ENCODE results near the gene OBP2A. TPM values are rescaled to one million over a fixed set of nuclear protein-coding genes. Genes with fewer than 3 reads are reported as not detected.
"Not testable (repeated sequence)": the region's sequence is repeated elsewhere in the genome, so short reads cannot be mapped to it uniquely, and the experiment has no call there.

OBP2A gene
- total RNA-seq, 1 experiment from 2014 or later: not detected

DNA sequence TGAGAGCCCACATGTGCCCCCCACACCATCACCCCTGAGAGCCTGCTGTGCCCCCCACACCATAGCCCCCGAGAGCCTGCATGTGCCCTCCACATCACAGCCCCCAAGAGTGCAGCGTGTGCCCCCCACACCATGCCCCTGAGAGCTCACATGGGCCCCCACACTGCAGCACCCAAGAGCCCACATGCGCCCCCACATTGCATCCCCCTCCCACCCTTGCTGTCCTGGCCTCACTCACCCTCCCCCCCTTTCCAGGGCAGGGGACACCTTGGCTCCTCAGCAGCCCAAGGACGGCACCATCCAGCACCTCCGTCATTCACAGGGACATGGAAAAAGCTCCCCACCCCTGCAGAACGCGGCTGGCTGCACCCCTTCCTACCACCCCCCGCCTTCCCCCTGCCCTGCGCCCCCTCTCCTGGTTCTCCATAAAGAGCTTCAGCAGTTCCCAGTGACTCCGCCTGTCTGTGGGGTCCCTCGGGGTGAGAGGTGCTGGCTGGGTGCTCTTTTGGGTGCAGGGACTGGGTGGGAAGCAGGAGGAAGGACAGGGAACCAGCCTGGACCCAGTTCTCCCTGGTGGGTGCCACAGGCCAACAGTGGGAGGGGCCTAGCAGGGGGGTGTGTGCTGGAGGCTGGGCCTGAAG lies 19.7 kb upstream of the OBP2A start:
- no peak for DNase-seq (ENCODE audit: low spot score)

DNA sequence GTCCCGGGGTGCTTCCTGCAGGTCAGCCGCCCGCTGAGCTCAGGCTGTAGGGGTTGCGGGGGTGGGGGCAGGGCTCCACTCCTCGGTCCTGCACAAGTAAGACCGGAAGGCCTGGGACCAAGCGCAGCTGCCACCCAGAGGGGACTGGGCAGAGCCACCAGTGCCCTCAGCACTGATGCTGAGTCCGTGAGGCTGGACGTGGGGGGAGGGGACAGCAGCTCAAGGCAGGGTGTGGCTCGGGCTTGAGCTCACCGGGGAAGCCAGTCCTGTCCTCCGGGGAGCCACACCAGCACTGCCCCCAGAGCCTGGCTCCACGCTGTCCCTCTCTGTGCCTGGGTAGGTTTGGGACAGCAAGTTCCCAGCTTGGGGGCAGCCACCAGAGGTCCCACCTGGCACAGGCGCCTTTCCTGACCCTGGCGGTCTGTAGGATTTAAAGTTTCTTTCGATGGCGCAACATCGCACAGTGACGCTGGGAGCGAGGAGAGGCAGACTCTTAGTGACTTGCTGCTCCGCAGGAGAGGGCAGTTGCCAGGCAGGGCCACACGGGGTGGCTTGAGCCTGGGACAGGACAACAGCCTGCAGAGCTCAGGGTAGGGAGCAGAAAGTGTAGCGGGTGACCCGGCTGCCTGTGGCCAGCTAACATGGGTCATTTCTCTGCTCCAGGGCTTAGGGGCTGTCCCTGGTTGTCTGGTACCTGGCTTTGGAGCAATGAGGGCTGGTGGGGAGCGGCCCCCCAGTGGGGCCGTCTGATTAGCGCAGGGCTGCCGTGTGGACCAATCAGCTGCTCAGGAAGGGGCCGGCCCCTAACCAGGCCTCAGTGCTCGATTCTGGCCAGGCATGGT lies 19.0 kb upstream of the OBP2A start:
- no peak for DNase-seq (ENCODE audit: low spot score)

DNA sequence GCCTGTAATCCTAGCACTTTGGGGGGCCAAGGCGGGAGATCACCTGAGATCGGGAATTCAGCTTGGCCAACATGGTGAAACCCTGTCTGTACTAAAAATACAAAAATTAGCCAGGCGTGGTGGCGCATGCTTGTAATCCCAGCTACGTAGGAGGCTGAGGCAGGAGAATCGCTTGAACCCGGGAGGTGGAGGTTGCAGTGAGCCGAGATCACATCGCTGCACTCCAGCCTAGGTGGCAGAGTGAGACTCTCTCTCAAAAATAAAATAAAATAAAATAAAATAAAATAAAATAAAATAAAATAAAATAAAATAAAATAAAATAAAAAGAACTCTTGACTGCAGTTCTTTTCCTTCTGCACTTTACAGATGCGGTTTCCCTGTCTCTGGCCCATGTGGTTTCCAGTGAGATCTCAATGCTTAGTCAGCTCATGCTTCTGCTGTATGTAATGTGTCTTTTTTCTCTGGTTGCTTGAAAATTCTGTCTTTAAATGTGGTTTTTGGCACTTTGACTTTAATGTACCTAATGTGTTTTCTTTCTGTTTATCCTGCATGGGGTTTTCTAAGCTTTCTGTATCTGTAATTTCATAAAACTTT lies 17.0 kb upstream of the OBP2A start:
- not testable (repeated sequence) for DNase-seq (ENCODE audit: low spot score)

DNA sequence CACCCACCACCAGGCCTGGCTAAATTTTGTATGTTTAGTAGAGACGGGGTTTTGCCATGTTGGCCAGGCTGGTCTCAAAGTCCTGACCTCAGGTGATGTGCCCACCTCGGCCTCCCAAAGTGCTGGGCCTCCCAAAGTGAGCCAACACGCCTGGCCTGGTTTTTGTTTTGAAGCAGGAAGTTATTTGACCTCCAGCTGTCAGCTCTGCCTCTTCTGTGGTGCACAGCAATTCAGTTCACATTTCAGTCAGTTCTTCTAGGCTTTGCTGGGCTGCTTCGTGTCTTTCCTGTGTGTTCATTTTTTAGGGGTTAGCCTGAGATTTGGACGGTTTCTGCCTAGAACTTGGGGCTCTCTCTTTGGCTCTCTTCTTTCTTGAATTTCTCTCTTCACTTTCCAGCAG lies 15.8 kb upstream of the OBP2A start:
- no peak for DNase-seq (ENCODE audit: low spot score)

DNA sequence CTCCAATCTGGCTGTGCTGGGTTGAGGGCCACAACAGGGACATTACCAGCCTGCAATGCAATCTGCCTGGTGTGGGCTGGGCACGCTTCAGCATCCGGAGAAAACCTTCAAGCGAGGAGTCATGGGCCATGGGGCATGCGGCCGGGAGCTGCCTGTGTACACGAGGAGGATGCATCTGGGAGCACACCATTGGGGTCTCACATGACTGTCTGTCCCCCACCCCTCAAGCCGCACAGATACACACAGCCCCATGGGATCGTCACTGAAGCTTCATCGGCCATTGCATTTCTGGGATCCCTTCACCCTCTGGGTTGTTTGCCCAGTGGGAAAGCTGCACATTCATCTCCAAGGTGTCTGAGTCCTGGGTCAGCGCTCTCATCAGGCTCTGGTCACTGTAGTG lies 14.8 kb upstream of the OBP2A start:
- DNase-seq (ENCODE audit: low spot score): no peak

DNA sequence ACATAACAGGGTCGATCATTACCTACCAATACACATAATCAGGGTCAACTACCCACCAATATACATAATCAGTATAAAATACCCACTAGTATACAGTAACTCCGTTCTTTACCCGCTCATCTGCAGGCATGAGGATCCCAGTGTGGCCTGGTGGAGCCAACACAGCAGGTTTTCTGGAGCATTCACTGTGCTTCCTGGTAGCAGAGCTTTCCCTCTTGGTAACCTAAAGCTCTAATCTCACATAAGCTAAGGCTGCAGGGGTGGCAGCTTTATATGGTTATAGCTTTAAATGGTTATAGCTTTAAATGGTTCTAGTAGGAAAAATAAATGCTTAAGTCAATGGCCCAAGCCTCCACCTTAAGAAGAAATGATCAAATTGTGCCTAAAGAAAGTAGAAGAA lies 12.8 kb upstream of the OBP2A start:
- no peak for DNase-seq (ENCODE audit: low spot score)

DNA sequence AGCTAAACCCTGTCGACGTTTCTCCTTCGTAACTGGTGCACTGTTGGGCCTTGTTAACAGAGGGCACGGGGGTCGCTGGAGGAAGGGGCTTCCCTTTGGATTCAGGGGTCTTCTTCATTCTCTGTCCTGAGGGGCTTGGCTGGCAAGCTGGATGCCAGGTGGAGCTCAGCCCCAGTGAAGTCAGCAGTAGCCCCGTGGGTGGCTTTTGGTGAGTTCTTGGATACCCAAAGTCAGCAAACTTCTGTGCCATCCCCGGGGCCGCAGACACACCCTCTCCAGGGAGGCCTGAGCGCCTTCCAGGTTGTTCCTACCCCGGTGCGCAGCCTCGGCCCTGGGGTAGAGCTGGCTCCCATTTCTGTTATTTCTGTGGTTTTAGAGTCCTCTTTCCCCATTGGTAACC lies 12.3 kb upstream of the OBP2A start:
- no peak for DNase-seq (ENCODE audit: low spot score)

DNA sequence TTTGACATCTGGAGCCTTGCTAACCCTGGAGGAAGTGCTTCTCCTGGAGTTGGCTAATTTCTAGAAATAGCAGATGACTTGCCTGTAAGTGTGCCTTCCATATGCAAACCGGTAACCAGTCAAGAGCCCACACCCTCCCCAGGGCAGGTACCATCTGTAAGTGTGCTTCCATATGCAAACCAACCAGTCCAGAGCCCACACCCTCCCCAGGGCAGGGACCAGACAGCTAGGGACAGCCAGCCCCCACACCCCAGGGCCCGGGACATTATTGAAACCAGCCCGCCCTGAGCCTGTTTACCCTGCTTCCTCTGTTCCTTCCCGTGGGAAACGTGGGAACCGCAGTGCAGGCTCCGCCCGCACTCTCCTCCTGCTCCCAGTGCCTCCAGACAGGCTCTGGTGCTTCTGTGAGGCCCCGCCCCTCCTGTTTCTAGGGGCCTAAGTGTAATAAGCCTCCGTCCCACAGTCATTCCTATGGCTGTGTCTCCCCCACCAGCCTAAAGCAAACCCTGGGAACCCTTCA lies 11.7 kb upstream of the OBP2A start:
- DNase-seq (ENCODE audit: low spot score): not testable (repeated sequence)

DNA sequence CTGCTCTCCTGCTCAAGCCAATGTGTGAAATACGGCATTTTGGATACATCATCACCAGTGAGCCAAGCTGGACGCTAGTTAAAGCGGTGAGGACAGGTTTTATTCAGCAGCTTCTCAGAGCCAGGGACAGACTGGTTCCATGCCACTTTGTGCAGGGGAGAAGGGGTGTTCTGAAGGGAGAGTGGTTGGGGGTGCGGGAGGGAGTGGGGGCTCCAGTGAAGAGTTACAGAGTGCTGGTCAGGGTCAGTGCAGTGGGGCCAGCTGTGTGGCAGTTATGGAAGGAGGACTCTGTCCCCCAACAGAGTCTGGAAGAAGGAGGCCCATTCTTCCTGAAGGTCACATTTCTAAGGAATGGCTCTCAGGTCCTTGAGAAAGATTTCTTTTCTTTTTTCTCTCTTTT lies 11.1 kb upstream of the OBP2A start:
- not testable (repeated sequence) for DNase-seq (ENCODE audit: low spot score)

DNA sequence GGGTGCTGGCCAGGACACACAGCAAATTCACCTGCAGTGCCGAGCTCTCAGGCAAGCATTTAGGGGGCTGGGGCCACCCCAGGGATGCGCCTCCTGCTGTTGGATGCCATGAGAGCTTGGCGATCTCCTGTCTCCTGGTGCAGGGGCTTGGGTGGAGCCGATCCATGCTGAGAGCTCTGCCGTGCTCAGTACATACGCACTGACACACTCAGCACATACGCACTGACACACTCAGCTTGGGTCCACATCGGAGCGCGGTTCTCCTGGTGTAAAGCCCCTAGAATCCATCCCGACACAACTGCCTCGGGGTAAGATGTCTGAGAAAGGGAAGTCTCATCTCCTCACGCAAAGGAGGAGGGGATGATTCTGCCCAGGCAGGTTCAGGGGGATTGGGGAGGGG lies 10.3 kb upstream of the OBP2A start:
- not testable (repeated sequence) for DNase-seq (ENCODE audit: low spot score)

DNA sequence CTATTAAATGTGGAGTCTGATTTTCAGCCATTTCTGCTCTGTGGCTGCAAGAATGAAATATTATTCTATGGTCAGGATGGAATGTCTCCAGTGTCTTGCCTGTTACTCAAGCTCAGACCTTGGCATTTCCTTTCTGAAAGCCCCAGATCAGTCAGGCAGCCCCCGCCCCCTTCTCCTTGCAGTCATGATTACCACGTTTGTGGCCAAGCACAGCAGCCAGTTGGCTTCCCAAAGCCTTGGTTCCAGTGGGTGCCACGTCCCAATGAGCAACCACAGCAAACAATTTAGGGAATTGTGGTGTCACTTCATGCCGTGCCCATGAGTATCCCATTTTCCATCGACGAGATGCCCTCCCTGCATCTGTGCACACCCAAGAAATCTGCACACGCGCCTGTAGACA lies 9.7 kb upstream of the OBP2A start:
- DNase-seq (ENCODE audit: low spot score): no peak

DNA sequence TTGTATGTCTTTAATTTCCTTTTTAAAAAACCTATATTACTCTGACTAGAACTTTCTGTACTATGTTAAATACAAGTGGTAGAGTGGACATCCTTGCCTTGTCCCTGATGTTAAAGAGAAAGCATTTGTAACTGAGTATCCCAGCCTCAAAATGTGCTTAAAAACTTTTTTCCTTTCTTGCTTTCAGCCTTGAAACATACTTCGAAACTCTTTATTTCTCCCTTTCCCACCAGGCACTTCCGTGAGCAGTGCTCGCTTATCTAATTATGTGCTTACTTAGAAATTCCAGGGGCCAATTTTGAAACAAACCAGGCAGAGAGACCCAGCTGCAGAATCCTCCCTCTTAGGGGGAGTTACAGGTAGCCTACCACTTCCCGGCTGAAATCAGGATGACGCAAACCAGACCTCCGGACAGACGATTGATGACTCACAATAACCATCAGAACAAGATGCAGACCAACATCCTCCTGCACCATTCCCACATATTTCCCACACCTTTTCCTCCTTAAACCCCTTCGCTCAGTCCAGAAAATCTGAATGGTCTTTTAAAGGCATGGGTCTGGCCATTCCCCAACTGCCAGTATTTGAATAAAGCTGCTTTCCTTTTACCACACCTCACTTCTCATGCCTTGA lies 2.5 kb upstream of the OBP2A start:
- DNase-seq (ENCODE audit: low spot score): not testable (repeated sequence)

DNA sequence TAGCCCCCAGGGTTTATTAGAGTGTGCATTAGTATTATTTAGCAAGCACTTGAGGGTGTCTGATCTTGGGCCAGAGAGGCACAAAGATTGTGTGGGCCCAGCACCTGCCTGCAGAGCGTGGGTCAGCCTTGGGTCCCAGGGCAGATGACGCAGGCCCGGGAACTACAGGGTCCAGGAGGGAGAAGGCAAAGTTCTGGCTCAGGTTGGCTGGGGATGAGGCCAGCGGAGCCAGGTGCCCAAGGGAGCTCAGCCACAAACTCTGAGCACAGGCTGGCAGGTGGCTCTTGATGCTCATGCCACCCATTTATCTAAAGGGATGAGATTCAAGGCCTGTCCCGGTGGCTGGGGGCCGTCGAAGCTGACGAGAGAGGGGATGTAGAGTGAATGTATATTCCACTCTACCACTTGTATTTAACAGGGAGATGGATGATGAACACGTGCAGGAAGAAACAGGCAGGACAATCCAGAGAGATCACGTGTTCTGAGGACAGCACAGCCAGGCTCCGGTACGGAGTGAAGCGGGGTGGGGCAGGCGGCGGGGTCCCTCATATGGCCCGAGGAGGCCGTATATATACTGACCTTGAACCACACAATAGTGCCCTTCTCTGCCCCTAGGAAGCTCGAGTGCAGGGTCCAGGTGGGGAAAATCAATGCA lies 818 bp upstream of the OBP2A start:
- DNase-seq (ENCODE audit: low spot score): no peak

DNA sequence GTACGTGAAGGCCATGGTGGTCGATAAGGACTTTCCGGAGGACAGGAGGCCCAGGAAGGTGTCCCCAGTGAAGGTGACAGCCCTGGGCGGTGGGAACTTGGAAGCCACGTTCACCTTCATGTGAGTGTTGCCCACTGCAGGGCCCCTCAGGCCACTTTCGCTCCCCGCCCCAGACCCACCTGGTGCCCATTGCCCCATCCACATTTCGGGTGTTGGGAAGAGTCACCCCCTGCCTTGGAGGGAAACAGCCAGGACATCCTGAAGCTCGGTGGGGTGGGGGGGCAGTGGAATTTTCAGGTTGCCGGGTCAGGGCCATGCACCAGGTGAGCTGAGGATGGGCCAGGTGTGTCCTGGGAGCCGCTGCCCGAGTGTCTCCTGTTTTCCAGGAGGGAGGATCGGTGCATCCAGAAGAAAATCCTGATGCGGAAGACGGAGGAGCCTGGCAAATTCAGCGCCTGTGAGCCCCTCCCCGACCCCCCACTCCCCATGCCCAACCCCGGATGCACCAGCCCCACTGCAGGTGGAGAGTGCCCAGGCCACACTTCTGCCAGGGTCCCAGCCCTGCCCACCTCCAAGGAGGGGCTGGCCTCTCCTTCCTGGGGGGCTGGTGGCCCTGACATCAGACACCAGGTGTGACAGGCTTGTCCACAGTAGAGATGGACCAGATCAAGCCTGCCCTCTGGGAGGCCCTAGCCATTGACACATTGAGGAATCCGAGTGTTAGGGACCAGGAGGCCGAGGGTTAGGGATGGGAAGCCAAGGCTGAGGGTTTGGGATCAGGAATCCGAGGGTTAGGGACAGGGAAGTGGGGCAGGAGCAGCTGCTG lies 1.1 kb downstream of the OBP2A start:
- not testable (repeated sequence) for DNase-seq (ENCODE audit: low spot score)

DNA sequence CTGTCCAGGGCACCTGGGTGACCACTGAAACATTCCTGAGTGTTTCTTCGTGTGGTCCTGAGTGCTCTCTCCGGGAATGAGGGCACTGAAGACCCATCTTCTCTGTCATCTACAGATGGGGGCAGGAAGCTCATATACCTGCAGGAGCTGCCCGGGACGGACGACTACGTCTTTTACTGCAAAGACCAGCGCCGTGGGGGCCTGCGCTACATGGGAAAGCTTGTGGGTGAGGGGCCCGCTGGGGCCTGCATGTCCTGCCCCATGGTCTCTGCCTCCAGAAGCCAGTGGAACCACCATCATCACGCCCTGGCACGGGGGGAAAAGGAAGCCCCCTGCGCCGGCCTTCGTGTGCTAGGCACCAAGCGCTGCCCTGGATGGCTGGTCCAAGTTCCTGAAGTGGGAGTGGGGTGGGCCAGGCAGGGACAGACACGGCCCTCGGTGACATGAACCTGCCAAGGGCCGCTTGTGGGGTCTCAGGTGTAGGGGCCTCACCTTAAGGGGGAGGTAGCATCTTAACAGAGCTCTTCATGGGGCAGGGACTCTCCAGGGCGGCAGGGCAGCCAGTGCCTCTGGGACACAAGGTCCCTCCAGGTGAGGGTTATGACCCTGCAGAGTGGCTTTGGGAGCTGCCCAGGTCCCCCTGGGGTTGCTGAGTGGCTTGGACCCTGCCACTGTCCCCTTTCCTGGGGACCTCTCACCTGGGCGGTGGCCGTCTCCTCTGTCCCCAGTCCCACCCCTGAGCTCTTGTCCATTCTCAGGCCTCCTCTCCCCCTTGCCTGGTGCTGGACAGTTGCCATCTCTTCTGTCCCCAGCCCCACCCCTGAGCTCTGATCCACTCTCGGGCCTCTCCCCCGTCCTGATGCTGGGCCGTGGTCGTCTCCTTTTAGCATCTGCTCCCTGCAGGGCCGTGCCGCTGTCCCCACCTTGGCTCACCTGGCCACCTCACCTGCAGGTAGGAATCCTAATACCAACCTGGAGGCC lies 2.1 kb downstream of the OBP2A start:
- no peak for DNase-seq (ENCODE audit: low spot score)

DNA sequence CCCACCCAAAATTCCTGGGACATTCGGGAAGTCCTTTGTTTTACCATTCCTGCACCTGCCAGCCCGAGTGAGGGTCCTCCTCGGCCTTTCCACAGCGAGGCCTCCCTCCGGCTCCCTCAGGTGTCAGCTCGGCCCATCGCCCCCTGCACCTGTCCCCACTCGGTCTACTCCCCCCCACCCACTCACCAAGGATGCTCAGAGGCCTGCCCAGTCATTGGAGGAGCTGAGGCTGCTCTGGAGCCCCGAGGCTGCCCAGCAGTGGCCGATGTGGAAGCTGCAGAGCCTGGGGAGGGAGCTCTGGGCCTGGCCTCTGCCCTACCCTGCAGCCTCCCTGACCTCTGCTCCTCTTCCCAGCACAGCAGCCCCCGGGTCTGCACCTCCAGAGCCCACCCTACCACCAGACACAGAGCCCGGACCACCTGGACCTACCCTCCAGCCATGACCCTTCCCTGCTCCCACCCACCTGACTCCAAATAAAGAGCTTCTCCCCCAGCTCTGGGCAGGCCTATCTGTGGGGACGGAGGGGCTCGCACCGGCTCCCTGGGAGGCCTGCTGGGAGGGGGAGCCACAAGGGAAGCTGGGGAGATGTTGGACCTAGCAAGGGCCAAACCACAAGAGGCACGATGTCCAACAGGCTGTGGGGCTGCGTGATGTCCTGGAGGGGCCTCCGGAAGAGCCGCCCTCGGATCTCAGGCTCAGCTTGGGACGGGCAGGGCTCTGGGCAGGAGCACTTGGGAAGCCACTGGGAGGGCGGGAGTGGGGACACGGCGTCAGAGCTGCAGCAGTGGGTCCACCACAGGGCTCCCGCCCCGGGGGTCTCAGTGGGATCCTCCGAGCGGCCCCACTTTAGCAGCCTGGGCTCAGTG lies 3.8 kb downstream of the OBP2A start:
- DNase-seq (ENCODE audit: low spot score): not testable (repeated sequence)

DNA sequence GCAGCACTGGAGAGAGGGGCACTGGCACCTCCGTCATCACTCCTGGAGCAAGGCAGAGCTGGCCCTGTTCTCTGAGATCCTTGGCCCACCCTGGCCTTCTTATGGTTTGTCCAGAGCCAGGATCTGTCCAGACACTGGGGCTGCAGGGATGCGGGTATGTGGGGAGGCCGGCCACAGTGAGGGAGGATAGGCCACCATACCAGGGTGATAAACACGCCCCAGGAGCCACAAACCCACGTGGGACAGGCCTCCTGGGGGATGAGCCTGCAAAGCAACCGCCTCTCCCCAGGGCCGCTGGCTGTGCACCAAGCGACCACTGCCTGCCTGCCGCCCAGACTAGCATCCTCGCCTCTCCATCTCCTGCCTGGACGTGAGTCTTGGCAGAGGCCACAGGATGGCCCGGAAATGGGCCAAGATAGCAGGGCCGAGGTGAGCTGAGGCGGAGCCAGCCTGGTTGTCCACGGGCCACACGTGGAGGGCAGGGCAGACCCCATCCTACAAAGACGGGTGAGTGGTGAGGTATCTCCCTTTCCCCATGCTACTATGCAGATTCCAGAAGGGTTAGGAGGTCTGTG lies 4.5 kb downstream of the OBP2A start:
- DNase-seq (ENCODE audit: low spot score): no peak

DNA sequence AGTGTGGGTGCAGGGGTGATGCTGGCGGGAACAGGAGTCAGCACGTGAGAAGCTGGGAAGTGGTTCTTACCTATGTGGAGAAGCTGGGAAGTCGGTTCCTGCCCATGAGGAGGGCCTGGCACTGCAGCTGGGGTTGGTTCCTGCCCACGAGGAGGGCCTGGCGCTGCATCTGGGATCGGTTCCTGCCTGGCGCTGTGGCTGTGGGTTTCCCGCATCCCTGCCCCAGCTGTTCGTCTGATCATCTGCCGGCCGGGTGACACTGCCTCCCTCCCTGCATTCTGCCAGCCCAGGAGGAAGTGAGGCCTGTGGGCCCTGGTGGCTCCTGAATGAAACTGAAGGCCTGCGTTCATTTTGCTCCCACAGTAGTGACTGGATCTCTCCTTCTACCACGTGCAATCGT lies 5.1 kb downstream of the OBP2A start:
- DNase-seq (ENCODE audit: low spot score): no peak
